Measurements from ENCODE around the gene PRTG. TPM values are rescaled to one million over a fixed set of nuclear protein-coding genes. Genes with fewer than 3 reads are reported as not detected.

PRTG gene
- total RNA-seq, 1 experiment from 2014 or later: 3.6 TPM

DNA sequence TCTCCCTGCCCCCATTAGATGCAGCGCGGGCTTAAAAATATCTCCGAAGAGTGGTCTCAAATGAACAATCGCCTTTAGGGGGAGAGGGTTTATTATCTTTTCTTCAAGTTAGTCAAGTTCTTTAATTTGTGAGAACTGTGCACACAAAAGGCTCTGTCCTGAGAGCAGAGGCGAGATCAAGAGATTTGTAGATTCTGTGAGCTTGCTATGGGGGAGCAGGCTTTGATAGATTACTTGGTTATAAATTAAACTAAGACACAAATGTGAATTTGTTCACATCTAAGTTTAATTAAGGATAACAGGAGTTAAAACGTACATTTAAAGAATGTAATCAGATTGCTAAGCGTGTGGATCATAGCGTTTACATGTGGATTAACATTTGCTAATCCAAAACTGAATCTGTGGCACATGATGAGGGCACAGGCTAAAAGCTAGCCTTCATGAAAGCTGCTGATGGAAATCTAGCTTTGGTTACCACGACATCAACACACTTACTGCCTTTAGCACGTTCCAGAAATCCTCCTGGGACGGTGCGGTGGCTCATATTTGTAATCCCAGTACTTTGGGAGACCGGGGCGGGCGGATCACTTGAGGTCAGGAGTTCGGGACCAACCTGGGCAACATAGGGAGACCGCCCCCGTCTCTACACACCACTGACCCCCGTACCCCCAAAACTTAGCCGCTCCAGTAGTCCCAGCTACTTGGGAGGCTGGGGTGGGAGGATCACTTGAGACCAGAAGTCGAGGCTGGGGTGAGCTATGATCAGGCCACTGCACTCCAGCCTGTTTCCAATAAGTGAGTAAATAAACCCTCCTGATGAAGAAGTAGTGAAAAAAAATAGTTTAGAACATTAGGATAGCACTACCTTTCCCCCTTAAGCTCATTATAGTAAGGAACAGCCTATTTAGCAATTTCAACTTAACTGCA is 1.0 kb upstream of the PRTG start:
- H3K4me3 Mint-ChIP-seq: peak overlapping the region; percentile 70
- H3K27me3 Mint-ChIP-seq (ENCODE audit: low read depth): peaks cover 58% of the 10 kb centered on the region
- POLR2A ChIA-PET: no interaction called here
- TF ChIP-seq ZNF396 (CRISPR knock-in tag; IDR thresholded peaks at IDR 0.05; ENCODE audit: borderline replicate concordance) (no peak), ATF1 (CRISPR knock-in tag; IDR thresholded peaks at IDR 0.05) (no peak), GTF2I (CRISPR knock-in tag; conservative IDR thresholded peaks at IDR 0.05) (no peak), CREM (CRISPR knock-in tag; IDR thresholded peaks at IDR 0.05) (no peak)
- TF ChIP-seq, protein P1, sequence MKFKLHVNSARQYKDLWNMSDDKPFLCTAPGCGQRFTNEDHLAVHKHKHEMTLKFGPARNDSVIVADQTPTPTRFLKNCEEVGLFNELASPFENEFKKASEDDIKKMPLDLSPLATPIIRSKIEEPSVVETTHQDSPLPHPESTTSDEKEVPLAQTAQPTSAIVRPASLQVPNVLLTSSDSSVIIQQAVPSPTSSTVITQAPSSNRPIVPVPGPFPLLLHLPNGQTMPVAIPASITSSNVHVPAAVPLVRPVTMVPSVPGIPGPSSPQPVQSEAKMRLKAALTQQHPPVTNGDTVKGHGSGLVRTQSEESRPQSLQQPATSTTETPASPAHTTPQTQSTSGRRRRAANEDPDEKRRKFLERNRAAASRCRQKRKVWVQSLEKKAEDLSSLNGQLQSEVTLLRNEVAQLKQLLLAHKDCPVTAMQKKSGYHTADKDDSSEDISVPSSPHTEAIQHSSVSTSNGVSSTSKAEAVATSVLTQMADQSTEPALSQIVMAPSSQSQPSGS (CRISPR knock-in tag; IDR thresholded peaks at IDR 0.05; ENCODE audit: borderline replicate concordance, low read depth): no peak
- no peak overlapping the region for H3K27ac Mint-ChIP-seq
- DNase-seq (ENCODE audit: low spot score) (no peak), ATAC-seq (no peak)
- no peaks in the 10 kb centered on the region for H3K9me3 Mint-ChIP-seq
- H3K4me1 Mint-ChIP-seq: peaks cover 4% of the 10 kb centered on the region
- H3K36me3 Mint-ChIP-seq: no peaks in the 10 kb centered on the region
- CTCF ChIA-PET: interaction anchor here (1.4 kb wide), 1 partner anchor 45 kb away, joined by 3 read pairs; no protein-coding TSS in a partner anchor

DNA sequence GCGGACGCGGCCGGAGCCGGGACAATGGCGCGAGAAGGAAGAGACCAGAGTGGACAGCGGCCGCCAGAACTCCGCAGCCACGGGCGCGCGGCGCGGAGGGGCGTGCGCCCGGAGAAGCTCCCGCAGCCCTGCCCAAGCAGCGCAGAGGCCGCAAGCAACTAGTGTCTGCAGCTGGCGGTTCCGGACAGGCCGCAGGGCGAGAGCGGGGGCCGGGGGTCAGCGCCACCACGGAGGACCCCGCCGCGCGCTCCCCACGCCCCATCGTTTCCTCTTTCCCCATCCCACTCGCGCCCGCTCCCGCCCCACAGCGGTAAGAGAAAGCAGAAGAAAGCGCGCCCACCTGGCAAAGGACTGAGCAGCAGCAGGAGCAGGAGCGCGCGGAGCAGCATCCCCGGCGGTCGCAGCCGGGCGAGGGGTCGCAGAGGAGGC is 440 bp downstream of the PRTG start:
- H3K36me3 Mint-ChIP-seq: no peaks in the 10 kb centered on the region
- CTCF ChIA-PET: interaction anchor here (1.1 kb wide), 2 partner anchors 32 to 94 kb away, joined by 3 to 11 read pairs; no protein-coding TSS in a partner anchor
- peak; percentile 10 for ATAC-seq

DNA sequence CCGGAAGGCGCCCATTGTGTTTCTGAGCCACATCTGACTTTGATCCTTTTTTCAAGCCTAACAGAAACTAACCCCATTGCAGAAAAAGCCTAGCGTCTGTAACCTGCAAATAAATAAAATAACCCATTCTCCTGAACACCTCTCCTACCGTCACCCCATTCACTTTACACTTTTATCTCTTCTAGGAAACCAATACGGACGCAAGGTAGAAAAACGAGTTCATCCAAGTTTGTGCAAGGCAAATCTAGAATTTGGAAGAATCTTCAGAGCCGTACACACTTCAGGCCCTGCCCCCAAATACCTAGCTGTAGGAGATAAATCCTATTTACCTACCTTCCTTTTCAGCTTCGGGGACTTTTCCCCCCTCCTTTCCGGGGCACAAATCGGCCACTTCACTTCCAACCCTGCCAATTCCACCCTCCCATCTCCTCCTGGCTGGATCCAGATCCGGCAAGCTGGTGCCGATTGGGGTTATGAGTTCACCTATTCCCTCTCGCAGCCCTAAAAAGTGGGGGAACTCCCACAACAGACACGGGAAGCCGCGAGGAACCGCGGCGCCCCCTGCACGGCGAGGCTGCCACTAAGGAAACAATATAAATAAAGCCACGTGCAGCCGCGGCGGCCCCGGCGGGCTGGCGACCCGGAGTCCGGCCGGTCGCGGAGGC is 987 bp downstream of the PRTG start:
- DNase-seq (ENCODE audit: low spot score) (peak; percentile 32), ATAC-seq (peak; percentile 4; the same call in 1 of the 2 replicates)
- POLR2A ChIA-PET: no interaction called here

More for the DNA sequence above, 440 bp downstream of the PRTG start:
- Mint-ChIP-seq H3K27me3 (ENCODE audit: low read depth) (peaks cover 48% of the 10 kb centered on the region), H3K4me1 (peaks cover 4% of the 10 kb centered on the region), H3K9me3 (no peaks in the 10 kb centered on the region), H3K27ac (no peak overlapping the region), H3K4me3 (peak overlapping the region; percentile 70)
- no peak for DNase-seq (ENCODE audit: low spot score)
- POLR2A ChIA-PET: no interaction called here
- TF ChIP-seq, protein P2, sequence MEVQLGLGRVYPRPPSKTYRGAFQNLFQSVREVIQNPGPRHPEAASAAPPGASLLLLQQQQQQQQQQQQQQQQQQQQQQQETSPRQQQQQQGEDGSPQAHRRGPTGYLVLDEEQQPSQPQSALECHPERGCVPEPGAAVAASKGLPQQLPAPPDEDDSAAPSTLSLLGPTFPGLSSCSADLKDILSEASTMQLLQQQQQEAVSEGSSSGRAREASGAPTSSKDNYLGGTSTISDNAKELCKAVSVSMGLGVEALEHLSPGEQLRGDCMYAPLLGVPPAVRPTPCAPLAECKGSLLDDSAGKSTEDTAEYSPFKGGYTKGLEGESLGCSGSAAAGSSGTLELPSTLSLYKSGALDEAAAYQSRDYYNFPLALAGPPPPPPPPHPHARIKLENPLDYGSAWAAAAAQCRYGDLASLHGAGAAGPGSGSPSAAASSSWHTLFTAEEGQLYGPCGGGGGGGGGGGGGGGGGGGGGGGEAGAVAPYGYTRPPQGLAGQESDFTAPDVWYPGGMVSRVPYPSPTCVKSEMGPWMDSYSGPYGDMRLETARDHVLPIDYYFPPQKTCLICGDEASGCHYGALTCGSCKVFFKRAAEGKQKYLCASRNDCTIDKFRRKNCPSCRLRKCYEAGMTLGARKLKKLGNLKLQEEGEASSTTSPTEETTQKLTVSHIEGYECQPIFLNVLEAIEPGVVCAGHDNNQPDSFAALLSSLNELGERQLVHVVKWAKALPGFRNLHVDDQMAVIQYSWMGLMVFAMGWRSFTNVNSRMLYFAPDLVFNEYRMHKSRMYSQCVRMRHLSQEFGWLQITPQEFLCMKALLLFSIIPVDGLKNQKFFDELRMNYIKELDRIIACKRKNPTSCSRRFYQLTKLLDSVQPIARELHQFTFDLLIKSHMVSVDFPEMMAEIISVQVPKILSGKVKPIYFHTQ (CRISPR knock-in tag; IDR thresholded peaks at IDR 0.05): no peak
- TF ChIP-seq FOXK1 (CRISPR knock-in tag; IDR thresholded peaks at IDR 0.05) (no peak), EMX1 (CRISPR knock-in tag; IDR thresholded peaks at IDR 0.05) (no peak)
- TF ChIP-seq, protein P3, sequence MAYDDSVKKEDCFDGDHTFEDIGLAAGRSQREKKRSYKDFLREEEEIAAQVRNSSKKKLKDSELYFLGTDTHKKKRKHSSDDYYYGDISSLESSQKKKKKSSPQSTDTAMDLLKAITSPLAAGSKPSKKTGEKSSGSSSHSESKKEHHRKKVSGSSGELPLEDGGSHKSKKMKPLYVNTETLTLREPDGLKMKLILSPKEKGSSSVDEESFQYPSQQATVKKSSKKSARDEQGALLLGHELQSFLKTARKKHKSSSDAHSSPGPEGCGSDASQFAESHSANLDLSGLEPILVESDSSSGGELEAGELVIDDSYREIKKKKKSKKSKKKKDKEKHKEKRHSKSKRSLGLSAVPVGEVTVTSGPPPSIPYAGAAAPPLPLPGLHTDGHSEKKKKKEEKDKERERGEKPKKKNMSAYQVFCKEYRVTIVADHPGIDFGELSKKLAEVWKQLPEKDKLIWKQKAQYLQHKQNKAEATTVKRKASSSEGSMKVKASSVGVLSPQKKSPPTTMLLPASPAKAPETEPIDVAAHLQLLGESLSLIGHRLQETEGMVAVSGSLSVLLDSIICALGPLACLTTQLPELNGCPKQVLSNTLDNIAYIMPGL (CRISPR knock-in tag; IDR thresholded peaks at IDR 0.05): no peak; the same call in 1 of the 2 replicates

More for the DNA sequence above, 987 bp downstream of the PRTG start:
- Mint-ChIP-seq H3K9me3 (no peaks in the 10 kb centered on the region), H3K27ac (no peak overlapping the region), H3K4me3 (no peak overlapping the region), H3K27me3 (ENCODE audit: low read depth) (peaks cover 49% of the 10 kb centered on the region), H3K4me1 (peaks cover 4% of the 10 kb centered on the region), H3K36me3 (no peaks in the 10 kb centered on the region)
- CTCF ChIA-PET: interaction anchor here (1.1 kb wide), 2 partner anchors 32 to 94 kb away, joined by 3 to 11 read pairs; no protein-coding TSS in a partner anchor
- TF ChIP-seq, protein P4, sequence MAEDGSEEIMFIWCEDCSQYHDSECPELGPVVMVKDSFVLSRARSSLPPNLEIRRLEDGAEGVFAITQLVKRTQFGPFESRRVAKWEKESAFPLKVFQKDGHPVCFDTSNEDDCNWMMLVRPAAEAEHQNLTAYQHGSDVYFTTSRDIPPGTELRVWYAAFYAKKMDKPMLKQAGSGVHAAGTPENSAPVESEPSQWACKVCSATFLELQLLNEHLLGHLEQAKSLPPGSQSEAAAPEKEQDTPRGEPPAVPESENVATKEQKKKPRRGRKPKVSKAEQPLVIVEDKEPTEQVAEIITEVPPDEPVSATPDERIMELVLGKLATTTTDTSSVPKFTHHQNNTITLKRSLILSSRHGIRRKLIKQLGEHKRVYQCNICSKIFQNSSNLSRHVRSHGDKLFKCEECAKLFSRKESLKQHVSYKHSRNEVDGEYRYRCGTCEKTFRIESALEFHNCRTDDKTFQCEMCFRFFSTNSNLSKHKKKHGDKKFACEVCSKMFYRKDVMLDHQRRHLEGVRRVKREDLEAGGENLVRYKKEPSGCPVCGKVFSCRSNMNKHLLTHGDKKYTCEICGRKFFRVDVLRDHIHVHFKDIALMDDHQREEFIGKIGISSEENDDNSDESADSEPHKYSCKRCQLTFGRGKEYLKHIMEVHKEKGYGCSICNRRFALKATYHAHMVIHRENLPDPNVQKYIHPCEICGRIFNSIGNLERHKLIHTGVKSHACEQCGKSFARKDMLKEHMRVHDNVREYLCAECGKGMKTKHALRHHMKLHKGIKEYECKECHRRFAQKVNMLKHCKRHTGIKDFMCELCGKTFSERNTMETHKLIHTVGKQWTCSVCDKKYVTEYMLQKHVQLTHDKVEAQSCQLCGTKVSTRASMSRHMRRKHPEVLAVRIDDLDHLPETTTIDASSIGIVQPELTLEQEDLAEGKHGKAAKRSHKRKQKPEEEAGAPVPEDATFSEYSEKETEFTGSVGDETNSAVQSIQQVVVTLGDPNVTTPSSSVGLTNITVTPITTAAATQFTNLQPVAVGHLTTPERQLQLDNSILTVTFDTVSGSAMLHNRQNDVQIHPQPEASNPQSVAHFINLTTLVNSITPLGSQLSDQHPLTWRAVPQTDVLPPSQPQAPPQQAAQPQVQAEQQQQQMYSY (CRISPR knock-in tag; IDR thresholded peaks at IDR 0.05): no peak
- TF ChIP-seq, protein P5, sequence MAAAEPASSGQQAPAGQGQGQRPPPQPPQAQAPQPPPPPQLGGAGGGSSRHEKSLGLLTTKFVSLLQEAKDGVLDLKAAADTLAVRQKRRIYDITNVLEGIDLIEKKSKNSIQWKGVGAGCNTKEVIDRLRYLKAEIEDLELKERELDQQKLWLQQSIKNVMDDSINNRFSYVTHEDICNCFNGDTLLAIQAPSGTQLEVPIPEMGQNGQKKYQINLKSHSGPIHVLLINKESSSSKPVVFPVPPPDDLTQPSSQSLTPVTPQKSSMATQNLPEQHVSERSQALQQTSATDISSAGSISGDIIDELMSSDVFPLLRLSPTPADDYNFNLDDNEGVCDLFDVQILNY (CRISPR knock-in tag; IDR thresholded peaks at IDR 0.05): no peak
- TF ChIP-seq, protein P6, sequence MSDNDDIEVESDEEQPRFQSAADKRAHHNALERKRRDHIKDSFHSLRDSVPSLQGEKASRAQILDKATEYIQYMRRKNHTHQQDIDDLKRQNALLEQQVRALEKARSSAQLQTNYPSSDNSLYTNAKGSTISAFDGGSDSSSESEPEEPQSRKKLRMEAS (CRISPR knock-in tag; IDR thresholded peaks at IDR 0.05): no peak
- TF ChIP-seq FOXK1 (CRISPR knock-in tag; IDR thresholded peaks at IDR 0.05): peak; percentile 38; the same call in 1 of the 2 replicates
- TF ChIP-seq, protein P7, sequence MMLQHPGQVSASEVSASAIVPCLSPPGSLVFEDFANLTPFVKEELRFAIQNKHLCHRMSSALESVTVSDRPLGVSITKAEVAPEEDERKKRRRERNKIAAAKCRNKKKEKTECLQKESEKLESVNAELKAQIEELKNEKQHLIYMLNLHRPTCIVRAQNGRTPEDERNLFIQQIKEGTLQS (CRISPR knock-in tag; conservative IDR thresholded peaks at IDR 0.05): no peak

All from WTC11 (cell line).